GM10266 (cell line): ENCODE results near the gene CTNNAL1.

Experiments
- DNase-seq: peaks from one replicate; pipeline ENCODE4 v3.0.0; 2012; ENCODE audit errors: extremely low spot score
- CTCF ChIP-seq: IDR thresholded peaks from 2 replicates; pipeline ENCODE4 v1.5.1; 2012; ENCODE audit warnings: mild to moderate bottlenecking, low read depth; ENCODE audit not compliant: control insufficient read depth, insufficient read depth; ENCODE audit errors: missing control alignments

The CTNNAL1 gene

GRCh38 chr9:108994695-108995094 lies 18.6 kb downstream of the CTNNAL1 start:
- no peak for TF ChIP-seq CTCF
- no peak for DNase-seq

GRCh38 chr9:108991479-108991878 lies 21.8 kb downstream of the CTNNAL1 start:
- TF ChIP-seq CTCF: no peak

DNA sequence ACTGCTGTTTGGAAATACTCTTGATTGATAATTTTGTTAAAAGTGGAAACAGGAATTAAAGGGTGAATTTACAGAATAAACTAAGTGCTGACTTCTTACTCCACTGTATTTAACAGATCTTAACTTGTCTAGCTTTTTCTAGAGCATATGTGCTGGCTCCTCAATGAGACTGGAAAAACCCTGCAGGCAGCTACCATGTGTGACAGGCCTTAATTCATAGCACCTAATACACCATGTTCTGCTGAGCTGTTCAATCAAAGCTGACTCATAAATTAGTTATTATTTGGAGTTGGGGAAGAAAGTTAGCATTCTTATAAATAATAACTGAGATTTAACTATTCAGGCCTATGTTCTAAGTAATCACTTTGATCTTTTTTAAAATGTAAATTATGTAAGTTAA lies 29.4 kb downstream of the CTNNAL1 start:
- no peak for DNase-seq
- TF ChIP-seq CTCF: no peak

More at GRCh38 chr9:108991479-108991878, 21.8 kb downstream of the CTNNAL1 start:
- DNase-seq: no peak

- DNase-seq: no peak
- no peak for TF ChIP-seq CTCF
Observed at GRCh38 chr9:108980893-108981292, 32.4 kb downstream of the CTNNAL1 start.

- no peak for DNase-seq
- TF ChIP-seq CTCF: no peak
Observed at GRCh38 chr9:108978205-108978604, 35.1 kb downstream of the CTNNAL1 start.

DNA sequence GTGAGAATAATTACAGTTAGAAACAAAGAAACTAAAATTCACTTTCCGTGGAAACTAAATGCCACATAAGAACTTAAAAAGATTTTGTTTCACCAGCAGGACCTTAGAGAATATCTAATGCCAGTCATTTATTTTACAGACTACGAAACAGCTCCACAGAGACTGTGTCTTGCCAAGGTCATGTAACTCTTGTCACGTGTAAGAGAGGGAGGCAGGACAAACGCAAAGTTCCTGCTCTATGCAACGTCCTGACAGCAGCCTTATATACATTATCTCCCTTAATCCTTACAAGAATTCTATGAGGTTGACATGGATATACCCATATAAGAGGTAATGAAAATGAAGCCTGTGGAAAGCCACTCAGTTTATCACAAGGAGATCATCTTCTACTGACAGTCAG lies 39.4 kb downstream of the CTNNAL1 start:
- no peak for TF ChIP-seq CTCF
- DNase-seq: no peak

DNA sequence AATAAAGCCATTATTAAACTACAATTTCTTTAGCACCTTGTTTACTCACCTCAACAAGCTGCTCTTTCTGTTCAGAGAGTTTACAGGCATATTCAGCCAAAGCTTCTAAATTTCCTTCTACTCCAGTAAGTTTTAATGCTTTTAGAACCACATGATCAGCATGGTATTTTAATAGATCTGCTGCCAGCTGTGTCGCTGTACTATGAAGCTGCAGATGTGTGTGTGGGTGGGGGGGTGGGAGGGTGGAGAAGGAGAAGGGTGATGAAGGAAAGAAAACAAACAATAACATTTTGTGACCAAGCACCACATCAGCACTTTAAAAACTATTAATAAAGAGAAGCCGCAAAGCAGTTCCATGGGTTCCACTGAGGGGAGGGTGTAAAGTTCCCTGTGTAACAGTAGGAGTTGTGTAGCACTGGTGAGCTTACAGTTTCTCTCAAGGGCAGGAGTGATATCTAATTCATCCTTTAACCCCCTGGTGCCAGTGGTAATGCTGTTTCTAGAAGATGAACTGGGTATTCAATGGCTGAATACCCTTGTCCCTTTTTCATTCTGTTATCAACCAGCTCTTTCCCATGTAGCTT lies 40.6 kb downstream of the CTNNAL1 start:
- TF ChIP-seq CTCF: no peak
- no peak for DNase-seq
